ENCODE data around the gene ZC3H13.

GRCh38 chr13:45994752-45995151 is 57.8 kb downstream of the ZC3H13 start:
- TF ChIP-seq CTCF (IDR thresholded peaks at IDR 0.05) (no peak), EZH2 (IDR thresholded peaks at IDR 0.05; ENCODE audit: borderline replicate concordance, insufficient read depth, low read depth, low read length, poor library complexity, severe bottlenecking) (no peak)

Measured in B cell (primary cell).